Thyroid gland (tissue), 4 donors: ENCODE data around the gene SLC14A1. TPM values are rescaled to one million over a fixed set of nuclear protein-coding genes. Genes with fewer than 3 reads are reported as not detected.

Experiments
- DNase-seq, 2 donors: peaks; one replicate each; pipeline ENCODE4 v3.0.0-alpha.2; 2019
- H3K27ac ChIP-seq, 3 donors: fragments of 200-600 bp; sonication (generic); 1 replicate in 2 of 3; 2 replicates in 1 of 3; pipeline ENCODE4 v1.5.1; 2016 to 2019; ENCODE audit warnings: mild to moderate bottlenecking in 1 of 3, moderate library complexity in 1 of 3
- H3K27me3 ChIP-seq: fragments of 200-600 bp; sonication (generic); one replicate; pipeline ENCODE4 v1.5.1; 2019
- H3K36me3 ChIP-seq, 2 donors: fragments of 200-600 bp; sonication (generic); one replicate each; pipeline ENCODE4 v1.5.1; 2016 to 2019
- H3K4me1 ChIP-seq, 2 donors: fragments of 200-600 bp; sonication (generic); one replicate each; pipeline ENCODE4 v1.5.1; 2017 to 2019
- H3K4me3 ChIP-seq, 3 donors: fragments of 200-600 bp; sonication (generic); replicated peaks in 1 of 3; 1 replicate in 2 of 3; 2 replicates in 1 of 3; pipeline ENCODE4 v1.5.1; 2016; ENCODE audit warnings: mild to moderate bottlenecking in 1 of 3
- H3K9me3 ChIP-seq: fragments of 200-600 bp; sonication (generic); one replicate; pipeline ENCODE4 v1.5.1; 2017
- CTCF ChIP-seq, 6 experiments: fragments of 200-600 bp in 3 of 6; fragments of 450-650 bp in 3 of 6; sonication (generic) in 3 of 6; IDR thresholded peaks; one replicate each; pipeline ENCODE4 v1.5.1; 2016 to 2019; ENCODE audit warnings: antibody characterized with exemption in 6 of 6, mild to moderate bottlenecking in 2 of 6, inconsistent platforms in 1 of 6, moderate library complexity in 1 of 6
- POLR2A ChIP-seq, 2 donors: fragments of 450-650 bp; IDR thresholded peaks; one replicate each; pipeline ENCODE4 v1.6.1; 2017; ENCODE audit warnings: antibody characterized with exemption in 2 of 2, mild to moderate bottlenecking in 2 of 2, moderate library complexity in 1 of 2
- WGBS, 2 donors: methylation state at CpG; one replicate each; pipeline ENCODE4 v1.1.5; 2017; 5-methylcytosine and 5-hydroxymethylcytosine counted together
- intact Hi-C: fragments of 100-400 bp; cut with DNase I; formaldehyde crosslinking; loops from one replicate; pipeline ENCODE4 v1.15.1; 2023
- total RNA-seq, 4 donors: library from RNA; depleted of rRNA; stranded (reverse); fragments of >200 nt; gene quantifications; one replicate each; pipeline ENCODE4 v1.2.3, GENCODE V29; 2016

SLC14A1 gene
- total RNA-seq, 4 donors from 2014 or later: 6.2 to 22.9 (median 15.7) TPM

GRCh38 chr18:45786941-45787340 lies 63.0 kb downstream of the SLC14A1 start:
- H3K36me3 ChIP-seq: no peaks in the 10 kb centered on the region
- no peak for DNase-seq
- H3K4me3 ChIP-seq: no peak overlapping the region
- no peaks in the 10 kb centered on the region for H3K27me3 ChIP-seq
- no peak overlapping the region for H3K27ac ChIP-seq
- WGBS, 2 donors: 94 to 95% methylated on average over 3 of the region's 3 CpGs
- H3K4me1 ChIP-seq: no peaks in the 10 kb centered on the region
- no peak for TF ChIP-seq POLR2A (IDR thresholded peaks at IDR 0.05)
- no peak for TF ChIP-seq CTCF (IDR thresholded peaks at IDR 0.05)
- intact Hi-C loops: no loop called here
- H3K9me3 ChIP-seq: no peaks in the 10 kb centered on the region

GRCh38 chr18:45787346-45787745 lies 63.4 kb downstream of the SLC14A1 start:
- no peak for DNase-seq
- Histone ChIP-seq H3K4me3 (no peak overlapping the region), H3K36me3 (no peaks in the 10 kb centered on the region), H3K27ac (no peak overlapping the region), H3K27me3 (no peaks in the 10 kb centered on the region), H3K4me1 (no peaks in the 10 kb centered on the region), H3K9me3 (no peaks in the 10 kb centered on the region)
- WGBS, 2 donors: 100% methylated on average over 1 of the region's 1 CpG
- no peak for TF ChIP-seq POLR2A (IDR thresholded peaks at IDR 0.05)
- TF ChIP-seq CTCF (IDR thresholded peaks at IDR 0.05): no peak
- intact Hi-C loops: no loop called here

- Histone ChIP-seq H3K27ac (no peak overlapping the region), H3K9me3 (no peaks in the 10 kb centered on the region), H3K4me3 (no peak overlapping the region), H3K36me3 (no peaks in the 10 kb centered on the region), H3K27me3 (no peaks in the 10 kb centered on the region), H3K4me1 (no peaks in the 10 kb centered on the region)
- no peak for TF ChIP-seq CTCF (IDR thresholded peaks at IDR 0.05)
- TF ChIP-seq POLR2A (IDR thresholded peaks at IDR 0.05): no peak
- 91 to 98% methylated on average over 3 of the region's 3 CpGs for WGBS, 2 donors
- no peak for DNase-seq
- intact Hi-C loops: no loop called here
Observed at GRCh38 chr18:45788861-45789260, 64.9 kb downstream of the SLC14A1 start.

GRCh38 chr18:45792506-45793263 lies 68.7 kb downstream of the SLC14A1 start:
- no peaks in the 10 kb centered on the region for H3K36me3 ChIP-seq
- H3K4me1 ChIP-seq: no peaks in the 10 kb centered on the region
- no peak overlapping the region for H3K4me3 ChIP-seq
- TF ChIP-seq POLR2A (IDR thresholded peaks at IDR 0.05) (no peak), CTCF (IDR thresholded peaks at IDR 0.05) (no peak)
- WGBS, 2 donors: 83 to 90% methylated on average over 5 of the region's 5 CpGs
- no peaks in the 10 kb centered on the region for H3K27me3 ChIP-seq
- H3K9me3 ChIP-seq: no peaks in the 10 kb centered on the region
- intact Hi-C loops: no loop called here
- no peak for DNase-seq
- H3K27ac ChIP-seq: no peak overlapping the region

GRCh38 chr18:45793264-45793965 lies 69.4 kb downstream of the SLC14A1 start:
- Histone ChIP-seq H3K27ac (no peak overlapping the region), H3K4me3 (no peak overlapping the region), H3K36me3 (no peaks in the 10 kb centered on the region), H3K4me1 (no peaks in the 10 kb centered on the region), H3K27me3 (no peaks in the 10 kb centered on the region), H3K9me3 (no peaks in the 10 kb centered on the region)
- no peak for DNase-seq
- WGBS, 2 donors: 55 to 73% methylated on average over 4 of the region's 4 CpGs
- no peak for TF ChIP-seq CTCF (IDR thresholded peaks at IDR 0.05)
- TF ChIP-seq POLR2A (IDR thresholded peaks at IDR 0.05): no peak
- intact Hi-C loops: no loop called here
